ENCODE data around the gene NATD1.

NATD1 gene

DNA sequence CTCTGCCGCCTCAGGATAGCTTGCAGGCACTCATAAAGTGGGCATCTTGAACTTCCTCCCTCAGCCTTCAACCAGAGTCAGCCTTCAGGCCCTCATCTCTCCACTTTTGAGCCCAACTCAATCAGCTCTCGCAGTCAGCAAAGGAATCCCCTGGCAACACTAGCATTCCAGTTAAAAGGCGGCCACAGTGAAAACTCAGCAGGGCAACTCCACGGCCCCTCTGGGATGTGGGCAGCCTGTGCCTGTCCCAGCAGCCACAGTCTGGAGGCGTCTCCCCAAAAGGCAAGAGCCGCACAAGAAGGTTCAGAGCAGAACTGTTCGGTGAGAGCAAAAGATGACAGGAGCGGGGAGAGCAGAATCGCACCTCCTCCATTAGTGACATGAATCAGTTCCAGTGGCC, 48.3 kb downstream of the NATD1 start:
- peaks cover 24% of the 10 kb centered on the region; the same call in 1 of the 2 replicates for H3K36me3 ChIP-seq (ENCODE audit: insufficient read depth, low read length)
- no peak overlapping the region for H2AFZ ChIP-seq (ENCODE audit: low read length)
- H3K9me2 ChIP-seq (replicated peaks; ENCODE audit: low read depth, low read length) = no peaks in the 10 kb centered on the region
- H3K9me3 ChIP-seq (ENCODE audit: insufficient read depth, low read depth, low read length) = no peaks in the 10 kb centered on the region
- H3K4me1 ChIP-seq (ENCODE audit: insufficient read depth, low read length, poor library complexity, severe bottlenecking) = peaks cover 3% of the 10 kb centered on the region
- peaks cover 82% of the 10 kb centered on the region for H4K20me1 ChIP-seq (ENCODE audit: insufficient read depth, low read length, poor library complexity, severe bottlenecking)
- TF ChIP-seq, protein P1, sequence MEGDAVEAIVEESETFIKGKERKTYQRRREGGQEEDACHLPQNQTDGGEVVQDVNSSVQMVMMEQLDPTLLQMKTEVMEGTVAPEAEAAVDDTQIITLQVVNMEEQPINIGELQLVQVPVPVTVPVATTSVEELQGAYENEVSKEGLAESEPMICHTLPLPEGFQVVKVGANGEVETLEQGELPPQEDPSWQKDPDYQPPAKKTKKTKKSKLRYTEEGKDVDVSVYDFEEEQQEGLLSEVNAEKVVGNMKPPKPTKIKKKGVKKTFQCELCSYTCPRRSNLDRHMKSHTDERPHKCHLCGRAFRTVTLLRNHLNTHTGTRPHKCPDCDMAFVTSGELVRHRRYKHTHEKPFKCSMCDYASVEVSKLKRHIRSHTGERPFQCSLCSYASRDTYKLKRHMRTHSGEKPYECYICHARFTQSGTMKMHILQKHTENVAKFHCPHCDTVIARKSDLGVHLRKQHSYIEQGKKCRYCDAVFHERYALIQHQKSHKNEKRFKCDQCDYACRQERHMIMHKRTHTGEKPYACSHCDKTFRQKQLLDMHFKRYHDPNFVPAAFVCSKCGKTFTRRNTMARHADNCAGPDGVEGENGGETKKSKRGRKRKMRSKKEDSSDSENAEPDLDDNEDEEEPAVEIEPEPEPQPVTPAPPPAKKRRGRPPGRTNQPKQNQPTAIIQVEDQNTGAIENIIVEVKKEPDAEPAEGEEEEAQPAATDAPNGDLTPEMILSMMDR (conservative IDR thresholded peaks at IDR 0.05; ENCODE audit: low read length) = no peak
- TF ChIP-seq EZH2phosphoT487 (IDR thresholded peaks at IDR 0.05; ENCODE audit: borderline replicate concordance) = no peak
- H3K9ac ChIP-seq (ENCODE audit: low read depth, low read length, poor library complexity, severe bottlenecking) = no peak overlapping the region
- H3K79me2 ChIP-seq (ENCODE audit: insufficient read depth, low read length) = peaks cover 96% of the 10 kb centered on the region
- H3F3A ChIP-seq (ENCODE audit: low read depth) = no peaks in the 10 kb centered on the region
- H3K27me3 ChIP-seq (ENCODE audit: insufficient read depth, low read length, poor library complexity, severe bottlenecking) = no peaks in the 10 kb centered on the region
- H3K4me2 ChIP-seq (ENCODE audit: low read depth, low read length, poor library complexity, severe bottlenecking) = no peak overlapping the region
- no peak overlapping the region for H3K4me3 ChIP-seq (ENCODE audit: low read length, poor library complexity, severe bottlenecking)

DNA sequence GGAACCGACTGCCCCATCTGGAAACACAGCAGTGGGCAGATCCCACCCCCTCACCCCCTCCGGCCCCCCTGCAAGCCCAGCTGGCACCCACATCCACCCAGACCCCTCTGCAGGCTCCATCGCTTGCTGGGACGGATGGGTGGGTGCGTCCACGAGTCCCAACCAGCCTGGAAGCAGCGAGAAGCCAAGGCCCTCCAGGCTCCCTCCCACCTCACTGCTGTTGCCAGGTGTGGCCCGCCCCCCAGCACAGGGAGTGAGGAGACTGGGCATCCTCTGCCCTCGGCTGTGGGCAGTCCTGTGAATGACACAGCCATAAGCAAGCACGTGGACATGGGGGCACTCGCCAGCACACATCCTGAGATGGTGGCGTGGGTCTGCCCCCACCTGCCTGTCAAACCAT, 50.7 kb downstream of the NATD1 start:
- no peak overlapping the region for H2AFZ ChIP-seq (ENCODE audit: low read length)
- H4K20me1 ChIP-seq (ENCODE audit: insufficient read depth, low read length, poor library complexity, severe bottlenecking) = peaks cover 74% of the 10 kb centered on the region
- peaks cover 96% of the 10 kb centered on the region for H3K79me2 ChIP-seq (ENCODE audit: insufficient read depth, low read length)

DNA sequence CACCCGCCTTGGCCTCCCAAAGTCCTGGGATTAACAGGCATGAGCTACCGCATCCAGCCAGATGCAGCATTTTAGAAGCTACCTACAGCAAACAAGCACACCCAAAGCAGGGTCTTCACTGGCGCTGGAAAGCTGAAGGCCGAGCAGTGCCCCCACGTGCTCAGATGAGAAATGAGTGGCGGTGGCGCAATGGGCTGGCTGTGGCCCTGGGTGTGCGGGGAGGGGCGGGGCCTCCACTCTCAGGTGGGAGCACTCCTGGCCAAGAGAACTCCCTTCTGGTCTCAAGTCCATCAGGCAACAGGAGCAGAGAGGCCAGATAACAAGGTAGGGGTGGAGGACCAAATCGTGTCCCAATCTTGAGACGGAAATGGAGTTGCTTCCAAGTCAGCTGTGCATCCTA, 51.3 kb downstream of the NATD1 start:
- Histone ChIP-seq H3K4me2 (ENCODE audit: low read depth, low read length, poor library complexity, severe bottlenecking) (no peak overlapping the region), H3K9me2 (replicated peaks; ENCODE audit: low read depth, low read length) (no peaks in the 10 kb centered on the region), H3K36me3 (ENCODE audit: insufficient read depth, low read length) (peaks cover 28% of the 10 kb centered on the region; the same call in 1 of the 2 replicates), H3K9me3 (ENCODE audit: insufficient read depth, low read depth, low read length) (no peaks in the 10 kb centered on the region), H2AFZ (ENCODE audit: low read length) (no peak overlapping the region), H3K4me3 (ENCODE audit: low read length, poor library complexity, severe bottlenecking) (no peak overlapping the region), H4K20me1 (ENCODE audit: insufficient read depth, low read length, poor library complexity, severe bottlenecking) (peaks cover 69% of the 10 kb centered on the region), H3K9ac (ENCODE audit: low read depth, low read length, poor library complexity, severe bottlenecking) (no peak overlapping the region), H3F3A (ENCODE audit: low read depth) (no peaks in the 10 kb centered on the region), H3K79me2 (ENCODE audit: insufficient read depth, low read length) (peaks cover 96% of the 10 kb centered on the region), H3K4me1 (ENCODE audit: insufficient read depth, low read length, poor library complexity, severe bottlenecking) (no peaks in the 10 kb centered on the region), H3K27me3 (ENCODE audit: insufficient read depth, low read length, poor library complexity, severe bottlenecking) (no peaks in the 10 kb centered on the region)
- TF ChIP-seq, protein P1 (conservative IDR thresholded peaks at IDR 0.05; ENCODE audit: low read length) = no peak
- no peak for TF ChIP-seq EZH2phosphoT487 (IDR thresholded peaks at IDR 0.05; ENCODE audit: borderline replicate concordance)

More for the DNA sequence above, 50.7 kb downstream of the NATD1 start:
- Histone ChIP-seq H3K4me3 (ENCODE audit: low read length, poor library complexity, severe bottlenecking) (no peak overlapping the region), H3K4me2 (ENCODE audit: low read depth, low read length, poor library complexity, severe bottlenecking) (no peak overlapping the region), H3K9me2 (replicated peaks; ENCODE audit: low read depth, low read length) (no peaks in the 10 kb centered on the region), H3K9me3 (ENCODE audit: insufficient read depth, low read depth, low read length) (no peaks in the 10 kb centered on the region), H3K4me1 (ENCODE audit: insufficient read depth, low read length, poor library complexity, severe bottlenecking) (no peaks in the 10 kb centered on the region), H3K9ac (ENCODE audit: low read depth, low read length, poor library complexity, severe bottlenecking) (no peak overlapping the region), H3K36me3 (ENCODE audit: insufficient read depth, low read length) (peaks cover 27% of the 10 kb centered on the region; the same call in 1 of the 2 replicates), H3K27me3 (ENCODE audit: insufficient read depth, low read length, poor library complexity, severe bottlenecking) (no peaks in the 10 kb centered on the region), H3F3A (ENCODE audit: low read depth) (no peaks in the 10 kb centered on the region)
- no peak for TF ChIP-seq EZH2phosphoT487 (IDR thresholded peaks at IDR 0.05; ENCODE audit: borderline replicate concordance)
- TF ChIP-seq, protein P1 (conservative IDR thresholded peaks at IDR 0.05; ENCODE audit: low read length) = no peak
